HTR-8/SVneo (cell line): Measurements from ENCODE around the gene GRIK3.

ENCODE experiments used
- DNase-seq: peaks from one replicate; pipeline ENCODE4 v3.0.0; 2011; ENCODE audit warnings: low spot score, mixed read lengths; ENCODE audit not compliant: insufficient read length
- FAIRE-seq: peaks from 2 replicates; lab custom pipeline; 2011; peaks lifted over from hg19 to GRCh38; lab: Jason Lieb, UNC

The GRIK3 gene

GRCh38 chr1:37018510-37018909, 15.8 kb downstream of the GRIK3 start:
- FAIRE-seq (no peak), DNase-seq (no peak)

DNA sequence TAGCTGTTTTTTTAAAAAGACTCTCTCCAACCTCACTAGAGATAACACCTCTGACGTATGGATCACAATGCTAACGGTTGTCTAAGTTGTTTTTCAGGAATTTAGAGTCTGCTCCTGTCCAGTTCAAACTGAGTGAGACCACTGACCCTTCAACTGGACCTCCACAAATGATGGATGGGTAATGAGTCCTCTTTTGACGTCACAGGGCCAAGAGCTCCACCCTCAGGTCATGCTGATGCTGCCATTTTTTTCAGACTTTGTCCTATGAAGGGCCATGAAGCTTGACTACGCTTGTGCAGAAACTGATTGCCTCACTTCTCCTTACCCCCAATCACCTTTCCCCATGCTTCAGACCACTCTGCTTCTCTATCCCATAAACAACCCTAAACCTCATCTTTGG, 16.6 kb downstream of the GRIK3 start:
- DNase-seq (no peak), FAIRE-seq (no peak)

DNA sequence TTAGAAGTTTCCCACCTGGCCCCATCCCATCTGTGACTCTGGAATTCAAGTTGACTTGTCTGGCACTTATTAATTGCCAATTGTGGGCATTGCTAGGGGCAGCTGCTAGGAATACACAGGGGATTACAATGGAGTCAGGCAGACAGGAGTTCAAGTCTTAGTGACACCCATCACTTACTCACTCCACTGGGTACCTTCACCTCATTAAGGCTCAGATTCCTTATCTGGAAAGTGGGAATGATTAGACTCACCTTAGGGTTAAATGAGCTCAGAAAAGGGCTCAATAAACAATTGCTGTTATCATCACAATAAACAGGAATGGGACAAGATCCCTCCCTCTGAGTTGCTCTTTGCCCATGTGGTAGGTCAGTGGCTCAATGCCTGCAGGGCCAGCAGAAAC, 18.2 kb downstream of the GRIK3 start:
- DNase-seq (no peak), FAIRE-seq (no peak)

DNA sequence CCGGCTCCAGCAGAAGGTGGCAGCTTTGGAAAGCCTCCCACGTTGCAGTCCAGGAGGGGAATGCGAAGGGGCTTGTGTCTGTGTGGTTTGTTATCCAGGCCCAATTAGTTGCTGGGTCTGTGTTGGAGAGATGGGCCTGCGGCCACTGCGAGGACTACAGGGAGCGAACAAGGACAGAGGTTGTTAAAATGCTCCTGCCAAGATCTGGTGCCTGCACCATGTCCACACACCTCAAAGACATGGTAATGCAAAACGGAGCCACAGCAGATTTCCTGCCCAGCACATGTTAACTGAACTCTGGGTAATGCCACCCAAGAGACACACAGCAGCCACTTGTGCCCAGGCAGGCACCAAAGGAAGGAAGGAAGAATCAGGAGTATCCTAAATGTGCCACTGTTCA, 18.6 kb downstream of the GRIK3 start:
- no peak for FAIRE-seq
- no peak for DNase-seq

DNA sequence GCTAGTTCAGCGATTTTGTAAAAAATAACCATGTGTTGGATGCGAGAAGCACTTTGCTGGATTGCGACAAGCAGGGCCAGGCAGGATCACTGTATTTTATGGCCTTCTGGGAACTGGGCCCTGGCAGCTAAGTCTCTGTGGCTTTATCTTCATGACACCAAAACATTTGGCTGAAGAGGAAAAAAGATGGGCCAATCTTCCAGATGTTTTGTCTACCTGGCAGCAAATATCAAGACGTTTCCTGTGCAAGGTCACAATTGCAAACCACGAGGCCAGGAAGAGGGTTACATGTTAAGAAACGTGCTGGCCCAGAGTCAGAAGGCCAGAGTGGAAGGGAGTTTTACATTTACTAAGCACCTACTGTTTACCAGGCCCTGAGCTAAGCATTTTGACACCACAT, 22.1 kb downstream of the GRIK3 start:
- FAIRE-seq, result no peak

DNA sequence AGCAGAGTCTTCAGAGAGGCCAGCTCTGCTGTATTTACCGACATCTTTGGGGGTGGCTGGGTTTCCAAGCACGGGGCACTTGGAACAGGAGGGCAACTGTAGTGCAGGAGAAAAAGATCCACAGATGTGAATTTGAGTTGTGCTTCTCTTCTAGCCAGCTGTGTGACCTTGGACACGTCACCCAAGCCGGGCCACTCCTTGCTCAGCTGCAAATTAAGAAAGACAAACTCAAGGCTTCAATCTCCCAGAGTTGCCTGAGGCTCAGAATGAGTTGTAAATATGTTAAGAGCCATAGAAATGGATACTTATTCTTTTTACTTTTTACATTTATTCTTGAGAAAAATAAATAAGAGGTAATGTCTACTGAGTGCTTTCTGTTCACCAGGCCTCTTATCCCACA, 24.3 kb downstream of the GRIK3 start:
- DNase-seq (no peak), FAIRE-seq (no peak)

More for the DNA sequence above, 22.1 kb downstream of the GRIK3 start:
- no peak for DNase-seq

DNA sequence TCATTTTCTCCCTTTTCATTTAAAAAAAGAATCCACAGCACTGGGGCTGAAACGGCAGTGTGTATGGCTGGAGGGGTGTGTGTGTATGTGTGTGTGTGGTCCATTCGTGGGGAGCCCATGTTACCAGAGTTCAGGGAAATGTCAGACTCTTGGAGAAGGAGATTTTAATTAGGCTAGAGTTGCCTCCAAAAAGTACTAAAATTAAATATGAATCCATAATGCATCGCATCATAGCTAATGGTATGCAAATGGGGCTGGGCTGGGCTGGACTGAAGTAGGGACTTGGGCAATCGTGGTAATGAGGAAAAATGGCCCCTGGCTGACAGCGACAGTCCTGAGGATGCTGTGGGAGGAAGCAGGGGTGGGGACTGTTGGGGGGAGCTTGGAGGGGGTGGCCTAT, 24.8 kb downstream of the GRIK3 start:
- DNase-seq (no peak), FAIRE-seq (no peak)

GRCh38 chr1:37006132-37006868, 28.0 kb downstream of the GRIK3 start:
- FAIRE-seq (no peak), DNase-seq (no peak)

GRCh38 chr1:37002898-37003297, 31.4 kb downstream of the GRIK3 start:
- FAIRE-seq (no peak), DNase-seq (no peak)

DNA sequence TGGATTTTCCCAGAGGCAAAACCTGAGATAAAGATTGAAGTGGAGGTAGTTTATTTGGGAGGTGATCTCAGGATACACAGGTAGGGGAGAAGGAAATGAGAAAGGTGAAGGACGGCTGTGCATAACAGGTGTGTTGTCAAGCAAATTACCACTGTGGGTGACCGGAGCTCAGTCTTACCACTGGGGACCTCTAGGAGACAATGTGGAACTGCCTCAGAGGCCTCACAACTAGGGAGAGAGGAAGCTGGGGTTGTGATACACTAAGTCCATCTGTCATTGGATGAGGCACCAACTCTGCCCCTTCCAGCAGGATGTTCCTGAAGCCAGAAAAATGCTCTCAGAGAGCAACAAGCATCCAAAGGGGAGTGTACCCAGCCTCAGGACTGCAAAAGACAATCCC, 32.6 kb downstream of the GRIK3 start:
- FAIRE-seq, result no peak

GRCh38 chr1:36996106-36996505, 38.2 kb downstream of the GRIK3 start:
- no peak for DNase-seq
- FAIRE-seq, result no peak

More for the DNA sequence above, 32.6 kb downstream of the GRIK3 start:
- no peak for DNase-seq

- FAIRE-seq (no peak), DNase-seq (no peak)
Observed at GRCh38 chr1:36994868-36995267, 39.4 kb downstream of the GRIK3 start.

GRCh38 chr1:36994294-36994693, 40.0 kb downstream of the GRIK3 start:
- no peak for DNase-seq
- FAIRE-seq, result no peak

- DNase-seq (no peak), FAIRE-seq (no peak)
Observed at GRCh38 chr1:36992139-36992943, 42.0 kb downstream of the GRIK3 start.

DNA sequence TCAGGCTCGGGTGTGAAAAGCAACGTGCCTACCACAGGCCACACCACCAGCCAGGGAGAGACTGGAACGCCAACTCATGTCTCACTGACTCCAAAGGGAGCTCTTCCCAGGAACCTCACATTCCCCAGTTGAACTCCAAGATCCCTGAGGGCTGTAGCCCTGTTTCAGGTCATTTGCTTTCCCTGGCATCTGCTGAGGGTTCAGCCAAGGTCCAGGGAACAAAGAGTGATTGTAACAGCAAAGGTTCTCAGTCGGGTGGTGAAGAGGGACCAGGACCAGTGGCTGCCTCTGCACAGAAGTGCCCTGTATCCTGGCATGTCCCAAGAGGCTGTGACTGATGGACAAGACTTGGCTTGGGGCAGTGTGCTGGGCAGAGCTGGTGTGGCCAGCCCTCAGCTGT, 42.8 kb downstream of the GRIK3 start:
- no peak for FAIRE-seq
- DNase-seq, result no peak

DNA sequence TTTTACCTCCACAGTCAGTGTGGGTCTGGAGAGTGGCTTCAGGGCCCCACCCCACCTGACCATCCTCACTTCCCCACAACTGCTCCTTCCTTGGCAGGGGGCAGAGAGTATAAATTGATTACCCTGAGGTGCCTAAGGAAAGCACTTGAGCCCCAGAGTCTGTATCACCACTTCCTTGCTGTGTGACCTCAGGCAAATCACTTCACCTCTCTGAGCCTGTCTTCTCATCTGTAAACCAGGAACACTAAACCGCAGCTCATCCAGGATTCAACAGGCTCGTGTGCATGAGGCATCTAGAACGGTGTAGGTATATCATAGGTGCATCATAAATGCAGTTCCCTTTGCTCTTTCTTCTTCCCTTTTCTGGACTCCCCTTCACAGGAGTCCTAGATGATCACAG, 43.4 kb downstream of the GRIK3 start:
- DNase-seq (no peak), FAIRE-seq (no peak)

DNA sequence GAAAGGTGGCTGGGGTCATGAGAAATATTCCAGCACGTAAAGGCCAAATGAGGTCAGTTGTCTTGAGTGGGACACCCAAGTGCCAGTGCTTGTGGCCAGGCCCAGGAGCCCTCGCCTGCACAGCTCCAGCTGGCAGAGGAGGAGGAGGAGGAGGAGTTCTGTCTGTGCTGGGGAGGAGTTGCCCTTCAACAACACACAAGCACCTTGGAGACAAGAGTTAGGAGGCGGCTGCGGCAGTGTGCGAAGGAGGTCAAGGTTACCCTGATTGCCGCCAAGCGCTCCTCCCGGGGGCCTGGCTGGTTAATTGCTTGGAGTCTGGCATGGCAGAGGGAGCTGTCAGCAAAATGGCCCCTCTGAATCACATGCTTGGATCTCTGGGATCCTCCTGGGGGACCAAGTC, 45.1 kb downstream of the GRIK3 start:
- FAIRE-seq (no peak), DNase-seq (no peak)

DNA sequence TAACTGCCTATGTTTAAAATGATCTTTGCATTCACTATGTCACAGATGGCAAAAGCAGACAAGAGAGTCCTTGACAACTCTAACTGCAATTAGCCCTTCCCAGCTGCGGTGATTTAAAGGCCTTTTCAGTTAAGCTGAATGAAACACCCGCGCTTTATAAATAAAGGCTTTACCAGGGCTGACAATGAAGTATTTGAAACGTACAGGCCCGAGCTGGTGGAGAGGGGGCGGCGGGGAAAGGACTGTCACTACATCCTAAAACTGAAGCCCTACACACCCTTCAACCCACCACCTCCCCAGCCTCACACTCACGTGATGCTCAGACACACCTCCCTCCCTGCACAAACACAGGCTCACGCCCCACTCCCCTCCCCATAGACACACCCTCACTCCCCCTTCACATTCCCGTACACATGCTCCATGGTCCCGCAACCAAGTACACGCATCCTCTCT, 45.5 kb downstream of the GRIK3 start:
- DNase-seq, result no peak
- no peak for FAIRE-seq

DNA sequence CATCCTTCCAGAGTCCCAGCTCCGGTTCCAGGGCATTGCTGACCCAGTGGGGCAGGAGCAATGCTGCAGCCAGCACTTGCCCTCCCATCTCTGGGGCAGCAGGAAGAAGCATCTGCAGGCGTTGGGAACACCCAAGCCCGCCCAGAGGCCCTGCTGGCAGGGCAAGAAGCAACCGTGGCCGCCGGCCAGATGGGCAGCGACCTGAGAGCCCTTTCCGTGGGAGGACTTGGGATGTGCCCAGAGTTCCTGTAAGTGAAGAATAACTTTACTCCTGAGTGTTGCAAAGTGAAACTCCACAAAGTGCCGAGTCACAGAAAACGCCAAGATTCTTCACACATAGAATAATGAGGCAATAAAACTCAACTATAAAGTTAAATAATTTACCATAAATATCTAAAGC, 46.0 kb downstream of the GRIK3 start:
- no peak for FAIRE-seq

DNA sequence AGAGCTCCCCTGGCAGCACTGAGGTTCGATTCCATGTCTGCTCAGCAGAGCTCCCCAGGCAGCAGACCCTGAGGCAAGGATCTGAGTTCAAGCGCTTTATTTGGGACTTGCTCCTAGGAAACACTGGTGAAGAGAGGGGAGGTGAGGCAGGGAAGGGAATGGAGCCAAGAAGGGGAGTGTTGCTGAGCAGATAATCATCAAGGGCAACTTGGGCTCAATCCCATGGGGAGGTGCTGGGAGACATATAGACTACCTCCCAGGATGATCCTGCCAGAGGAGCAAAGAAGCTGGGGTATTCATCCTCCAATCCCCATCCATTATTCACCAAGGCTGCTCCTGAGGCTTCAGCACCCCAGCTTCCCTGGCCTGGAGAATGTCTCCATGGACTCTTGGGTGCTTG, 47.0 kb downstream of the GRIK3 start:
- FAIRE-seq (no peak), DNase-seq (no peak)

More for the DNA sequence above, 46.0 kb downstream of the GRIK3 start:
- no peak for DNase-seq

DNA sequence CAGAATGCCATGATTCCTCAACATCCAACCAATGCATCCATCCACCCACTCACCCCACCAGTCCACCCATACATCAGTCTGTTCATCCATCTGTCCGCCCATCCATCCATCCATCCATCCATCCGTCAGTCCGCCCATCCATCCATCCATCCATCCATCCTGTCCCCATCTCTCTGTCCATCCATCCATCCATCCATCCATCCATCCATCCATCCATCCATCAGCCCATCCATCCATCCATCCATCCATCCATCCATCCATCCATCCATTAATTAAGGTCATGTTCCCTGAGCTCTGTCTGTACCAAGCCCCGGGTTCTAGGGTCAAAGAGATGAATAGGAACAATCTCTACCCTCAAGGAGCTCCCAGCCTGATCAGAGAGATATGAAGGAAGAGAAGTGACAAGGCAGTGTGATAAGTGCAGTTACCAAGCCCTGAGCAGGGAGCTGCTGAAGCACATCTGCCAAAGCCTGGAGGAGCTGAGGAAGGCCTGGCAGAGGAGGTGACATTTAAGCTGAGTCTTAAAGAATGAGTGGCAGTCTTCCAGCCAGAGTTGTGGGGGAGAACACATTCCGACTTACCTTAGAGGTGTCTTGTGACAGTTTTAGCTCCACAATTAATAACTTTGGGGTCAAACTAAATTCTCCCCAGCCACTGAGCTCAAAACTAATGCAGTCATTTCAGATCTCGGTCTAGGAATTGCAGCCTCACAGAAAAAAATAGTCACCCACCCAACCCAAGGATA, 47.9 kb downstream of the GRIK3 start:
- DNase-seq, result no peak
- FAIRE-seq, result no peak
